ENCODE data around the gene PTGES3. TPM values are rescaled to one million over a fixed set of nuclear protein-coding genes. Genes with fewer than 3 reads are reported as not detected.

The PTGES3 gene
- total and polyA plus RNA-seq, 2 experiments from 2014 or later = 334 to 442 TPM

DNA sequence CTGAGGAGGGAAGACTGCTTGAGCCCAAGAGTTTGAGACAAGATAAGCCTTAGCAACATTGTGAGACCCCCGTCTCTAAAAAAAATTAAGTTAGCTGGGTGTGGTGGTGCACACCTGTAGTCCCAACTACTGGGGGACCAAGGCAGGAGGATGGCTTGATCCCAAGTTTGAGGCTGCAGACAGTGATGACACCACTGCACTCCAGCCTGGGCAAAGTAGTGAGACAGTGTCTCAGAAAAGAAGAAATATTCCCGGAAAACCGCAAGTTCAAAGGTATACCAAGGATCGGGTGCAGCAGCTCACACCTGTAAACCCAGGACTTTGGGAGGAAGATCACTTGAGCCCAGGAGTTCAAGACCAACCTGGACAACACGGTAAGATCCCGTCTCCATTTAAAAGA, 5.8 kb downstream of the PTGES3 start (continued):
- TF ChIP-seq, protein P1, sequence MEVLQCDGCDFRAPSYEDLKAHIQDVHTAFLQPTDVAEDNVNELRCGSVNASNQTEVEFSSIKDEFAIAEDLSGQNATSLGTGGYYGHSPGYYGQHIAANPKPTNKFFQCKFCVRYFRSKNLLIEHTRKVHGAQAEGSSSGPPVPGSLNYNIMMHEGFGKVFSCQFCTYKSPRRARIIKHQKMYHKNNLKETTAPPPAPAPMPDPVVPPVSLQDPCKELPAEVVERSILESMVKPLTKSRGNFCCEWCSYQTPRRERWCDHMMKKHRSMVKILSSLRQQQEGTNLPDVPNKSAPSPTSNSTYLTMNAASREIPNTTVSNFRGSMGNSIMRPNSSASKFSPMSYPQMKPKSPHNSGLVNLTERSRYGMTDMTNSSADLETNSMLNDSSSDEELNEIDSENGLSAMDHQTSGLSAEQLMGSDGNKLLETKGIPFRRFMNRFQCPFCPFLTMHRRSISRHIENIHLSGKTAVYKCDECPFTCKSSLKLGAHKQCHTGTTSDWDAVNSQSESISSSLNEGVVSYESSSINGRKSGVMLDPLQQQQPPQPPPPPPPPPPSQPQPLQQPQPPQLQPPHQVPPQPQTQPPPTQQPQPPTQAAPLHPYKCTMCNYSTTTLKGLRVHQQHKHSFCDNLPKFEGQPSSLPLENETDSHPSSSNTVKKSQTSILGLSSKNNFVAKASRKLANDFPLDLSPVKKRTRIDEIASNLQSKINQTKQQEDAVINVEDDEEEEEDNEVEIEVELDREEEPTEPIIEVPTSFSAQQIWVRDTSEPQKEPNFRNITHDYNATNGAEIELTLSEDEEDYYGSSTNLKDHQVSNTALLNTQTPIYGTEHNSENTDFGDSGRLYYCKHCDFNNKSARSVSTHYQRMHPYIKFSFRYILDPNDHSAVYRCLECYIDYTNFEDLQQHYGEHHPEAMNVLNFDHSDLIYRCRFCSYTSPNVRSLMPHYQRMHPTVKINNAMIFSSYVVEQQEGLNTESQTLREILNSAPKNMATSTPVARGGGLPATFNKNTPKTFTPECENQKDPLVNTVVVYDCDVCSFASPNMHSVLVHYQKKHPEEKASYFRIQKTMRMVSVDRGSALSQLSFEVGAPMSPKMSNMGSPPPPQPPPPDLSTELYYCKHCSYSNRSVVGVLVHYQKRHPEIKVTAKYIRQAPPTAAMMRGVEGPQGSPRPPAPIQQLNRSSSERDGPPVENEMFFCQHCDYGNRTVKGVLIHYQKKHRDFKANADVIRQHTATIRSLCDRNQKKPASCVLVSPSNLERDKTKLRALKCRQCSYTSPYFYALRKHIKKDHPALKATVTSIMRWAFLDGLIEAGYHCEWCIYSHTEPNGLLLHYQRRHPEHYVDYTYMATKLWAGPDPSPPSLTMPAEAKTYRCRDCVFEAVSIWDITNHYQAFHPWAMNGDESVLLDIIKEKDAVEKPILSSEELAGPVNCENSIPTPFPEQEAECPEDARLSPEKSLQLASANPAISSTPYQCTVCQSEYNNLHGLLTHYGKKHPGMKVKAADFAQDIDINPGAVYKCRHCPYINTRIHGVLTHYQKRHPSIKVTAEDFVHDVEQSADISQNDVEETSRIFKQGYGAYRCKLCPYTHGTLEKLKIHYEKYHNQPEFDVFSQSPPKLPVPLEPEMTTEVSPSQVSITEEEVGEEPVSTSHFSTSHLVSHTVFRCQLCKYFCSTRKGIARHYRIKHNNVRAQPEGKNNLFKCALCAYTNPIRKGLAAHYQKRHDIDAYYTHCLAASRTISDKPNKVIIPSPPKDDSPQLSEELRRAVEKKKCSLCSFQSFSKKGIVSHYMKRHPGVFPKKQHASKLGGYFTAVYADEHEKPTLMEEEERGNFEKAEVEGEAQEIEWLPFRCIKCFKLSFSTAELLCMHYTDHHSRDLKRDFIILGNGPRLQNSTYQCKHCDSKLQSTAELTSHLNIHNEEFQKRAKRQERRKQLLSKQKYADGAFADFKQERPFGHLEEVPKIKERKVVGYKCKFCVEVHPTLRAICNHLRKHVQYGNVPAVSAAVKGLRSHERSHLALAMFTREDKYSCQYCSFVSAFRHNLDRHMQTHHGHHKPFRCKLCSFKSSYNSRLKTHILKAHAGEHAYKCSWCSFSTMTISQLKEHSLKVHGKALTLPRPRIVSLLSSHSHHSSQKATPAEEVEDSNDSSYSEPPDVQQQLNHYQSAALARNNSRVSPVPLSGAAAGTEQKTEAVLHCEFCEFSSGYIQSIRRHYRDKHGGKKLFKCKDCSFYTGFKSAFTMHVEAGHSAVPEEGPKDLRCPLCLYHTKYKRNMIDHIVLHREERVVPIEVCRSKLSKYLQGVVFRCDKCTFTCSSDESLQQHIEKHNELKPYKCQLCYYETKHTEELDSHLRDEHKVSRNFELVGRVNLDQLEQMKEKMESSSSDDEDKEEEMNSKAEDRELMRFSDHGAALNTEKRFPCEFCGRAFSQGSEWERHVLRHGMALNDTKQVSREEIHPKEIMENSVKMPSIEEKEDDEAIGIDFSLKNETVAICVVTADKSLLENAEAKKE (CRISPR knock-in tag; IDR thresholded peaks at IDR 0.05) = no peak
- TF ChIP-seq ZNF331 (CRISPR knock-in tag; IDR thresholded peaks at IDR 0.05; ENCODE audit: low read depth) = no peak
- TF ChIP-seq, protein P2, sequence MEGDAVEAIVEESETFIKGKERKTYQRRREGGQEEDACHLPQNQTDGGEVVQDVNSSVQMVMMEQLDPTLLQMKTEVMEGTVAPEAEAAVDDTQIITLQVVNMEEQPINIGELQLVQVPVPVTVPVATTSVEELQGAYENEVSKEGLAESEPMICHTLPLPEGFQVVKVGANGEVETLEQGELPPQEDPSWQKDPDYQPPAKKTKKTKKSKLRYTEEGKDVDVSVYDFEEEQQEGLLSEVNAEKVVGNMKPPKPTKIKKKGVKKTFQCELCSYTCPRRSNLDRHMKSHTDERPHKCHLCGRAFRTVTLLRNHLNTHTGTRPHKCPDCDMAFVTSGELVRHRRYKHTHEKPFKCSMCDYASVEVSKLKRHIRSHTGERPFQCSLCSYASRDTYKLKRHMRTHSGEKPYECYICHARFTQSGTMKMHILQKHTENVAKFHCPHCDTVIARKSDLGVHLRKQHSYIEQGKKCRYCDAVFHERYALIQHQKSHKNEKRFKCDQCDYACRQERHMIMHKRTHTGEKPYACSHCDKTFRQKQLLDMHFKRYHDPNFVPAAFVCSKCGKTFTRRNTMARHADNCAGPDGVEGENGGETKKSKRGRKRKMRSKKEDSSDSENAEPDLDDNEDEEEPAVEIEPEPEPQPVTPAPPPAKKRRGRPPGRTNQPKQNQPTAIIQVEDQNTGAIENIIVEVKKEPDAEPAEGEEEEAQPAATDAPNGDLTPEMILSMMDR (conservative IDR thresholded peaks at IDR 0.05; ENCODE audit: low read depth in 2 of 2) = no peak
- no peak for TF ChIP-seq EZH2 (IDR thresholded peaks at IDR 0.05; ENCODE audit: low read depth, unreplicated experiment)

DNA sequence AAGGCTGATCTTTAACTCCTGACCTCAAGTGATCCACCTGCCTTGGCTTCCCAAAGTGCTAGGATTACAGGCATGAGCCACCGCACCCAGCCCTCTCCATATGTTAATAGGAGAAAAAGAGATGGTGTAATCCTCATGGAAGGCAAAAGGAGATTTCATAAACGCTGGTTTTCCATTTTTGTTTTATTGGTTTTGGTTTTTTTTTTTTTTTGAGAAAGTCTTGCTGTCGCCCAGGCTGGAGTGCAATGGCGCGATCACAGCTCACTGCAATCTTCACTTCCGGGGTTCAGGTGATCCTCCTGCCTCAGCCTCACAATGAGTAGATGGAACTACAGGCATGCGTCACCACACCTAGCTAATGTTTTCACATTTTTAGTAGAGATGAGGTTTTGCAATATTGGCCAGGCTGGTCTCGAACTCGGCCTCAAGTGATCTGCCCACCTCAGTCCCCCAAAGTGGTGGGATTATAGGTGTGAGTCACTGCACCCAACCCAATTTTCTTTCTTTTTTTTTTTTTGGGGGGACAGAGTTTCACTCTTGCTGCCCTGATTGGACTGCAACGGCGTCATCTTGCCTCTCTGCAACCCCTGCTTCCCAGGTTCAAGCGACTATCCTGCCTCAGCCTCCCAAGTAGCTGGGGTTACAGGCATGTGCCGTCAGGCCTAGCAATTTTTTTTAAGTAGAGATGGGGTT, 8.1 kb downstream of the PTGES3 start:
- Histone ChIP-seq H3K9me2 (ENCODE audit: insufficient read depth) (no peaks in the 10 kb centered on the region), H3K4me3 (no peak overlapping the region), H3K4me1 (ENCODE audit: insufficient read depth) (peaks cover 22% of the 10 kb centered on the region), H3K36me3 (ENCODE audit: insufficient read depth) (peaks cover 10% of the 10 kb centered on the region; the same call in 1 of the 2 replicates), H4K20me1 (replicated peaks; ENCODE audit: insufficient read depth) (peaks cover 90% of the 10 kb centered on the region), H3F3A (replicated peaks; ENCODE audit: low read depth) (peaks cover 15% of the 10 kb centered on the region; the same call in 1 of the 2 replicates), H3K27ac (ENCODE audit: low read depth) (peak overlapping the region; percentile 65), H2AFZ (no peak overlapping the region), H3K27me3 (ENCODE audit: insufficient read depth) (no peaks in the 10 kb centered on the region), H3K79me2 (replicated peaks; ENCODE audit: insufficient read depth) (peaks cover 100% of the 10 kb centered on the region), H3K4me2 (no peak overlapping the region)
- peaks cover 21% of the 10 kb centered on the region for H3K4me1 Mint-ChIP-seq
- no peak overlapping the region for H3K4me3 Mint-ChIP-seq
- H3K27ac Mint-ChIP-seq = 0 out of 2 replicates have a peak overlapping the region, but pooled peaks have one; percentile 56
- H3K36me3 Mint-ChIP-seq (ENCODE audit: low read depth) = peaks cover 69% of the 10 kb centered on the region
- H3K9me3 Mint-ChIP-seq = no peaks in the 10 kb centered on the region
- DNase-seq (ENCODE audit: low spot score) (no peak), ATAC-seq (no peak)
- H3K27me3 Mint-ChIP-seq (ENCODE audit: insufficient read depth, low read depth, poor library complexity) = peaks cover 9% of the 10 kb centered on the region
- TF ChIP-seq EZH2phosphoT487 (IDR thresholded peaks at IDR 0.05; ENCODE audit: unreplicated experiment) (no peak), POLR2AphosphoS5 (IDR thresholded peaks at IDR 0.05; ENCODE audit: low read depth) (no peak), JUNB (IDR thresholded peaks at IDR 0.05; ENCODE audit: unreplicated experiment) (no peak), EZH2 (IDR thresholded peaks at IDR 0.05; ENCODE audit: low read depth, unreplicated experiment) (no peak), ZNF114 (CRISPR knock-in tag; IDR thresholded peaks at IDR 0.05) (no peak)
- TF ChIP-seq, protein P2 (conservative IDR thresholded peaks at IDR 0.05; ENCODE audit: low read depth in 2 of 2) = no peak

Data from GM23338 (cell line).